NOMO-1 (cell line): ENCODE results near the gene SPPL2B.
"Not testable (repeated sequence)": the region's sequence is repeated elsewhere in the genome, so short reads cannot be mapped to it uniquely, and the experiment has no call there.

Source experiments
- DNase-seq, 2 experiments: peaks; one replicate each; lab custom pipeline; 2025; ENCODE audit not compliant: unreplicated experiment in 2 of 2; lab: John Stamatoyannopoulos, UW

Gene SPPL2B, protein sequence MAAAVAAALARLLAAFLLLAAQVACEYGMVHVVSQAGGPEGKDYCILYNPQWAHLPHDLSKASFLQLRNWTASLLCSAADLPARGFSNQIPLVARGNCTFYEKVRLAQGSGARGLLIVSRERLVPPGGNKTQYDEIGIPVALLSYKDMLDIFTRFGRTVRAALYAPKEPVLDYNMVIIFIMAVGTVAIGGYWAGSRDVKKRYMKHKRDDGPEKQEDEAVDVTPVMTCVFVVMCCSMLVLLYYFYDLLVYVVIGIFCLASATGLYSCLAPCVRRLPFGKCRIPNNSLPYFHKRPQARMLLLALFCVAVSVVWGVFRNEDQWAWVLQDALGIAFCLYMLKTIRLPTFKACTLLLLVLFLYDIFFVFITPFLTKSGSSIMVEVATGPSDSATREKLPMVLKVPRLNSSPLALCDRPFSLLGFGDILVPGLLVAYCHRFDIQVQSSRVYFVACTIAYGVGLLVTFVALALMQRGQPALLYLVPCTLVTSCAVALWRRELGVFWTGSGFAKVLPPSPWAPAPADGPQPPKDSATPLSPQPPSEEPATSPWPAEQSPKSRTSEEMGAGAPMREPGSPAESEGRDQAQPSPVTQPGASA

GRCh38 chr19:2328401-2329148 lies at the start of gene SPPL2B, which contains the start of gene LSM7:
TSS of gene SPPL2B (plus strand) at chr19:2328684. CDS start at chr19:2328710, 26 bp downstream.
TSS of gene LSM7 (minus strand) at chr19:2328586. CDS start at chr19:2328566, 20 bp downstream.
- peak; percentile 72 to 95 for DNase-seq

GRCh38 chr19:2280633-2281264 lies 47.7 kb upstream of the SPPL2B start:
- DNase-seq = no peak

- not testable (repeated sequence) for DNase-seq
These were observed 47.0 kb upstream of the SPPL2B start for GRCh38 chr19:2281265-2282061.

DNA sequence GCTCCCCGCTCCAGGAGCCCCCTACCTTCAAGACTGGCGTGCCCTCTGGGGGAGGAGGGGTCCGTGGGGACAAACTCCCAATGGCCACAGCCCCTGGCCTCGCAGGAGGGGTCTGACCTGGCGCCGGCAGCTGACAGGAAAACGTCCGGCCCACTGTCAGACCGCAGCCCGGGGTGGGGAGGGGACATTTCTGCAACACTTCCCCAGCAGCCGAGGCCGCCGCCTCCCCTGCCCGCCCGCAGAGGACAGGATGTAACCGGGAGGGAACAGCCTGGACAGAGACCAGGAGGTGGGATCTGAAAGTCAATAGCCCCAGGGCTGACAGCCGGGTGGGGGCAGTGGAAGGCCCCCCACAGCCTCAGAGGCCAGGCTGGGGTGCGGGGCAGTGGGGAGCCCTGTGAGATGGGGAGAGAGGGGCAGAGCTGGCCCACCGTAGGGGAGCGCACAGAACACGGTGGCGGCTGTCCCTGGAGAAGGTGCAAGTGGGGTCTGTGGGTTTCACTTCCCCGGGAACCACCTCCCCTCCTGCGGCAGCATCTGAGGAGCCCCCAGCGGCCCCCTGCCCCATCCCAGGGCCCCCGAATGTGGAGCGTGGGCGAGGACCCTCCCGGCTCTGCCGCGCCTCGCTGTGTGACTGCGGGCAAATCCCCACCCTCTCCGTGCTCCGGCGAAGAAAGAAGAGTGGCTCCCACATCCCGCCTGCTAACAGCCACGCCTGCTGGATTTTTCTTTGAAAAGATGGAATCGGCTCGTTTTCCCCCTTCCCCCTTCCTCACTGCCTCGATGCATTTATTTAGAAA lies 46.2 kb upstream of the SPPL2B start, which contains the start of gene PEAK3:
TSS of gene PEAK3 (minus strand) at position 114 of the 800 bp plus-strand sequence. CDS start 1,244 bp downstream, outside the sequence.
- DNase-seq = peak; percentile 57 to 81

DNA sequence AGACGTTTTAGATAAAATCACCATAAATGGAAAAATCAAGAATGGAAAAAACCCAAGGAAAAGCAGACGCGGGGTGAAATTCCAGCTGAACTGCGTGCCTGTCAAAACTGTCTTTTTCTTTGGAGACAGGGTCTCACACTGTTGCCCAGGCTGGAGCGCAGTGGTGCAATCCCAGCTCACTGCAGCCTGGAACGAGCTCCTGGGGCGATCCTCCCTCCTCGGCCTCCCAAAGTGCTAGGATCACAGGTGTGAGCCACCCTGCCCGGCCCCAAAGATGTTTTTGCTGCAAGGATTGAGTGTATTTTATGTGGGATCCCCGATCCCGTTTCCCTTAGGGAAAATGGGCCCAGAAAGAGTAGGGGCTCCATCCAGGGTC lies 45.6 kb upstream of the SPPL2B start:
- no peak for DNase-seq

GRCh38 chr19:2283835-2284507 lies 44.5 kb upstream of the SPPL2B start:
- DNase-seq = no peak

- no peak for DNase-seq
These were observed 41.9 kb upstream of the SPPL2B start for GRCh38 chr19:2286402-2287140.

GRCh38 chr19:2287585-2288337 lies 40.7 kb upstream of the SPPL2B start:
- DNase-seq = peak in 1 of 2 experiments; percentile 36

- DNase-seq = no peak
These were observed 40.1 kb upstream of the SPPL2B start for GRCh38 chr19:2288338-2288817.

DNA sequence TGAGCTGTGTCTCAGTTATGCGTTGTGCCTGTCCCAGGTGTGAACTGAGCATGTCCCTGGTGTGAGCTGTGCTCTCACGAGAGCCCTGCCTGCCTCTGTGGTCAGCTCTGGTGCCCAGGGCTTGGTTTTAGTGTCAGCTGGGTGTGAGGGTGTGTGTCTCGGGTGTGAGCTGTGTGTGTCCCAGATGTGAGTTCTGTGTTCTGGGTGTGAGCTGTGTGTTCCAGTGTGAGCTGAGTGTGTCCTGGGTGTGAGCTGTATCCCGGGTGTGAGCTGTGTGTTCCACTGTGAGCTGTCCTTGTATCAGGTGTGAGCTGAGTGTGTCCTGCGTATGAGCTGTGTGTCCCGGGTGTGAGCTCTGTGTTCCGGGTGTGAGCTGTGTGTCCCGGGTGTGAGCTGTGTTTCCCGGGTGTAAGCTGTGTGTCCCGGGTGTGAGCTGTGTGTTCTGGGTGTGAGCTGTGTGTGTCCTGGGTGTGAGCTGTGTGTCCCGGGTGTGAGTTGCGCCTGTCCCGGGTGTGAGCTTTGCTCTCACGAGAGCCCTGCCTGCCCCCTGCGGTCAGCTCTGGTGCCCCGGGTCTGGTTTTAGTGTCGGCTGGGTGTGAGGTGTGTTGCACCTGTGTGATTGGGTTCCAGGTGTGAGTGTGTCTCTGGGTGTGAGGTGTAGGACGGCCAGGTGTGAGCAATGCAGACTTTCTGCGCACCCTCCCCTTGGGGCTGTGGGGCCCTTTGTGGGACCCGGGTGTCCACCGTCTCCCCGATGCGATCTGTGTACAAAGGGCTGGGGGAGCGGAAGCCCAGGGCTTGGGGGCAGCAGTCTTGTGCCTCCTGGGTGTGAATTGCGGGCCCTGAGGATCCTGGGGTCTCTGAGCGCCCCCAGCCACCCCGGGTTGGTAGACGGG lies 39.4 kb upstream of the SPPL2B start:
- DNase-seq = no peak

DNA sequence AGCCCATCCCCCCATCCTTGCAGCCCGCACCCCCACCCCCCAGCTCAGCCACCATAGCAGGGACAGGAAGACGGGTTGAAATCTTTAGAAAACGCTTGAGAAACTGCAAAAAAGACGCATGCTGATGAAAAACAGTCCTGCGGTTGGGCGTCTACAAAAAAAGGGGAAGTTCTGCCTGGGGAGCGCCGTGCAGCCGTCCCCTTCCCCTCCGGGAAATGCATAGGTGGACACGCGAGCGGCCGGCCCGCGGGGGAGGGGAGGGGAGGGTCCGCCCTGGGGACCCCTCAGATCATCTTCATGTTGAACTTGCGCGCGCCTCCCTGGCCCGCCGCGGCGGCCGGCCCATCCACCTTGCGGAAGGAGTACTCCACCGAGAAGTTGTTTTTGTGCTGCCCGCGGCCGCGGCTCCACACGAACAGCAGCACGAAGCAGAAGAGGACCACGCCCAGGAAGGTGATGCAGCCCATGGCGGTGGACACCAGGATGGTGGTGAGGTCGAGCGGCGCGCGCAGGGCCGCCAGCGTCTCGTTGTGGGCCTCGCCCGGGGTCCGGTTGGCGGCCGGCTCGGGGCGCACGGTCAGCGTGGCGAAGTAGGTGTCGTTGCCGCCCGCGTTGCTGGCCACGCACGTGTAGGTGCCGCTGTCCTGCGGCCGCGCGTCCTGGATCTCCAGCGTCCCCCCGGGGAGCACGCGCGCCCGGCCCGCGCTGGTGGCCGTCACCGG lies 38.6 kb upstream of the SPPL2B start:
- peak; percentile 94 to 96 for DNase-seq

GRCh38 chr19:2290441-2291184 lies 37.9 kb upstream of the SPPL2B start:
- no peak for DNase-seq

DNA sequence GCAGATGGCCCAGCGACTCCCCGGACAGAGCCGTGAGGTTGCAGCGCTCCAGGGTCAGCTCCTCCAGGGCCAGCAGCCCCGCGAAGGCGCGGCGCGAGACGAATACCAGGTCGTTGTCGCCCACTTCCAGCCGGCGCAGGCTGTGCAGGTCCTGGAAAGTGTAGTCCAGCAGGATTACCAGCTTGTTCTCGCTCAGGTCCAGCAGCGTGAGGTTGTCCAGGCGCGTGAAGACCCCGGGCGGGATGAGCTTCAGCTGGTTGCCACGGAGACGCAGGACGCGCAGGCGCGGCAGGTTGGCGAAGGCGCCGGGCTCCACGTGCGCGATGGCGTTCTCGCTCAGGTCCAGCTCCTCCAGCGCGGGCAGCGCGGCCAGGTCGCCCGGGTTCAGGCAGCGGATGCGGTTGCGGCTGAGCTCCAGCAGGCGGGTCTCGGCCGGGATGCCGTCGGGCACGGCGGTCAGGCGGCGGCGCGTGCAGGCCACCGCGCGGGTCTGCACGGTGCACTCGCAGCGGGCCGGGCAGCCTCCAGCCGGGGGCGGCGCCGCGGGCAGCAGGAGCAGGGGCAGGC lies 37.2 kb upstream of the SPPL2B start:
- DNase-seq = no peak

DNA sequence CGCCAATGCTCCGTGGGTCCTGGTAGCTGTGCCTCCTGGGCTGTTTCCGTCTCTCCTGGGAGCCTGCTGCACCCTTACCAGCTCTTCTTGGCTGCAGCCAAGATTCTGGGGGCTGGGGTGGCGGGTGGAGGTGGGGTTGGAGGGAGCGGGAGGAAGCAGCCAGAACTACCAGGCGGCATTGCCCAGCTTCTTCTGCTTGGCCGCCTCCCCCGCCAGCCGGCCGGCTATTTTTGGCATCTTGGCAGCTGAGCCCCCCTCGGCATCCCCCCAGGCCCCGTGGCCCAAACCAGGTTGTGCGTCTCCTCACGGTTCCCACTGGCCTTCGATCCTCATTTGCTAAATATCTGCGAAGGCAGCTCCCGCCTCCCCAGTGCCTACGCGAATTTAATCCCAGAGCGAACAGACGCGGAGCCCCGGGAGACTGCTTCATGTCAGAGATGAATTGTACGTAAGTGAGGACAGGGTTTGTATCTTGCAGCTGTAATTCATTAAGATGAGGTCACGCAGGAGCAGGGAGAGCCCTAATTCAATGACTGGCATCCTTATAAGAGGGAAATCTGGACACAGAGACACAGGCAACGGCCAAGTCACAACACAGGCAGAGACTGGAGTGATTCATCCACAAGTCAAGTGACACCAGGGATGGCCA lies 33.7 kb upstream of the SPPL2B start:
- no peak for DNase-seq
